ENCODE data around the gene MROH7.

GRCh38 chr1:54695764-54696163 lies 54.2 kb downstream of the MROH7 start:
- TF ChIP-seq SRSF9 (IDR thresholded peaks at IDR 0.05; ENCODE audit: borderline replicate concordance, low read depth, low read length) (no peak), NR2C2 (CRISPR knock-in tag; IDR thresholded peaks at IDR 0.05) (no peak), NR2C2 (tag; IDR thresholded peaks at IDR 0.05) (no peak), PRPF4 (IDR thresholded peaks at IDR 0.05; ENCODE audit: insufficient read depth, low read depth, low read length, poor library complexity, severe bottlenecking) (no peak), CTCF (IDR thresholded peaks at IDR 0.05 in 2 of 3, conservative IDR thresholded peaks at IDR 0.05 in 1 of 3; ENCODE audit: insufficient read depth in 2 of 3, low read depth in 1 of 3, low read length in 3 of 3) (no peak), POLR2AphosphoS5 (IDR thresholded peaks at IDR 0.05; ENCODE audit: control insufficient read depth, insufficient read depth, low read depth, low read length) (no peak), NRF1 (conservative IDR thresholded peaks at IDR 0.05 in 1 of 2, IDR thresholded peaks at IDR 0.05 in 1 of 2) (no peak), ZNF134 (CRISPR knock-in tag; conservative IDR thresholded peaks at IDR 0.05) (no peak), PATZ1 (CRISPR knock-in tag; IDR thresholded peaks at IDR 0.05; ENCODE audit: borderline replicate concordance) (no peak), ZNF76 (CRISPR knock-in tag; IDR thresholded peaks at IDR 0.05; ENCODE audit: borderline replicate concordance) (no peak), SRF (CRISPR knock-in tag; IDR thresholded peaks at IDR 0.05) (no peak)
